GM12878 (cell line): ENCODE data around the gene RBM42.
A peak's percentile ranks its signal among the peaks of the same experiment; 100 is the strongest.

Source experiments
- ESRRA ChIP-seq: IDR thresholded peaks from 2 replicates; pipeline ENCODE4 v1.6.1; 2012; ENCODE audit warnings: mild to moderate bottlenecking, low read length, improper control_type of control experiment
- GATAD2B ChIP-seq: fragments of 450-650 bp; conservative IDR thresholded peaks from 2 replicates; pipeline ENCODE4 v1.6.1; 2017; ENCODE audit warnings: low read depth, mild to moderate bottlenecking, moderate library complexity
- KDM1A ChIP-seq: fragments of 200-600 bp; sonication (generic); IDR thresholded peaks from 2 replicates; pipeline ENCODE4 v1.6.1; 2016; ENCODE audit warnings: borderline replicate concordance
- MYC ChIP-seq: IDR thresholded peaks from 2 replicates; pipeline ENCODE4 v1.6.1; 2011; ENCODE audit warnings: mild to moderate bottlenecking, low read length, moderate library complexity, inconsistent platforms; ENCODE audit not compliant: insufficient read depth, insufficient replicate concordance, insufficient read length, severe bottlenecking
- POLR2AphosphoS5 ChIP-seq: IDR thresholded peaks from 2 replicates; pipeline ENCODE4 v1.6.1; 2011; ENCODE audit warnings: mild to moderate bottlenecking, low read length, inconsistent platforms
- RCOR1 ChIP-seq: conservative IDR thresholded peaks from 2 replicates; pipeline ENCODE4 v1.6.1; 2012; ENCODE audit warnings: low read depth, low read length, improper control_type of control experiment
- TF ChIP-seq, protein P1 (sequence below), 3 experiments: IDR thresholded peaks in 2 of 3; conservative IDR thresholded peaks in 1 of 3; 2 replicates each; pipeline ENCODE4 v1.5.1; 2011; ENCODE audit warnings: low read depth in 3 of 3, low read length in 3 of 3, mild to moderate bottlenecking in 3 of 3, control low read depth in 2 of 3, moderate library complexity in 2 of 3, inconsistent platforms in 1 of 3, mixed read lengths in 1 of 3; ENCODE audit not compliant: control insufficient read depth in 2 of 3, insufficient read depth in 1 of 3; ENCODE audit errors: extremely low read depth in 1 of 3
- TF ChIP-seq, protein P2 (sequence below): IDR thresholded peaks from 2 replicates; pipeline ENCODE4 v1.6.1; 2012; ENCODE audit warnings: low read depth, low read length, improper control_type of control experiment
- TF ChIP-seq, protein P3 (sequence below): IDR thresholded peaks from 2 replicates; pipeline ENCODE4 v1.6.1; 2011; ENCODE audit warnings: borderline replicate concordance, low read depth, mild to moderate bottlenecking, moderate library complexity, mixed read lengths, low read length; ENCODE audit not compliant: insufficient read depth; ENCODE audit errors: extremely low read length

DNA sequence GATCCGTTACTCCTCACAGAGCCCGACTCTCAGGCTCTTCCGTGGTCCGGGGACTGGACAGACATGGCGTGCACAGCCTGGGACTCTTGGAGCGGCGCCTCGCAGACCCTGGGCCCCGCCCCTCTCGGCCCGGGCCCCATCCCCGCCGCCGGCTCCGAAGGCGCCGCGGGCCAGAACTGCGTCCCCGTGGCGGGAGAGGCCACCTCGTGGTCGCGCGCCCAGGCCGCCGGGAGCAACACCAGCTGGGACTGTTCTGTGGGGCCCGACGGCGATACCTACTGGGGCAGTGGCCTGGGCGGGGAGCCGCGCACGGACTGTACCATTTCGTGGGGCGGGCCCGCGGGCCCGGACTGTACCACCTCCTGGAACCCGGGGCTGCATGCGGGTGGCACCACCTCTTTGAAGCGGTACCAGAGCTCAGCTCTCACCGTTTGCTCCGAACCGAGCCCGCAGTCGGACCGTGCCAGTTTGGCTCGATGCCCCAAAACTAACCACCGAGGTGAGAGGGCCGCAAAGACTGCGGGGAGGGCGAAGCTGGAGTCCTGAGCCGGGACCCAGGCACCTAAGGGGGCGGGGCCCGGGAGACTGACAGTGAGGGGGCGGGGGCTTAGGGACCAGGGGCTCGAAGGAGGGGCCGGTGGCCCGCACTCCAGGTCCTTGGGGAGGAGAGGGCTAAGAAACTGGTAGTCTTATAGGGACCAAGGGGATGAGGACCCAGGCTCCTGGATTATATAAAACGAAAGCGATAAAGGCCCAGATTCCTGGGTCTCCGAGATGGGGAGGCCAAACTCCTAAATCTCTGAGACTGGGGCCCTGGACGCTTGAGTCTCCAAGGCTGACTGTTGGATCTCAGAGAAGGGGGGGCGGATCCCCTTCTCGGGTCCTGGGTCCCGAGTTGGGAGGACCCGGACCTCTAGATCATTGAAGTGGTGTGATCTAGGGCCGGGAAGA, 14.7 kb downstream of the RBM42 start:
- TF ChIP-seq, protein P1, sequence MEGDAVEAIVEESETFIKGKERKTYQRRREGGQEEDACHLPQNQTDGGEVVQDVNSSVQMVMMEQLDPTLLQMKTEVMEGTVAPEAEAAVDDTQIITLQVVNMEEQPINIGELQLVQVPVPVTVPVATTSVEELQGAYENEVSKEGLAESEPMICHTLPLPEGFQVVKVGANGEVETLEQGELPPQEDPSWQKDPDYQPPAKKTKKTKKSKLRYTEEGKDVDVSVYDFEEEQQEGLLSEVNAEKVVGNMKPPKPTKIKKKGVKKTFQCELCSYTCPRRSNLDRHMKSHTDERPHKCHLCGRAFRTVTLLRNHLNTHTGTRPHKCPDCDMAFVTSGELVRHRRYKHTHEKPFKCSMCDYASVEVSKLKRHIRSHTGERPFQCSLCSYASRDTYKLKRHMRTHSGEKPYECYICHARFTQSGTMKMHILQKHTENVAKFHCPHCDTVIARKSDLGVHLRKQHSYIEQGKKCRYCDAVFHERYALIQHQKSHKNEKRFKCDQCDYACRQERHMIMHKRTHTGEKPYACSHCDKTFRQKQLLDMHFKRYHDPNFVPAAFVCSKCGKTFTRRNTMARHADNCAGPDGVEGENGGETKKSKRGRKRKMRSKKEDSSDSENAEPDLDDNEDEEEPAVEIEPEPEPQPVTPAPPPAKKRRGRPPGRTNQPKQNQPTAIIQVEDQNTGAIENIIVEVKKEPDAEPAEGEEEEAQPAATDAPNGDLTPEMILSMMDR (IDR thresholded peaks at IDR 0.05 in 2 of 3, conservative IDR thresholded peaks at IDR 0.05 in 1 of 3; ENCODE audit: control insufficient read depth in 2 of 3, extremely low read depth in 1 of 3, insufficient read depth in 1 of 3, low read depth in 3 of 3, low read length in 3 of 3): peak in 1 of 3 experiments; percentile 1; a peak in 1 of 6 replicates
- TF ChIP-seq, protein P2, sequence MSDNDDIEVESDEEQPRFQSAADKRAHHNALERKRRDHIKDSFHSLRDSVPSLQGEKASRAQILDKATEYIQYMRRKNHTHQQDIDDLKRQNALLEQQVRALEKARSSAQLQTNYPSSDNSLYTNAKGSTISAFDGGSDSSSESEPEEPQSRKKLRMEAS: peak; percentile 65; the same call in 1 of the 2 replicates
- TF ChIP-seq RCOR1: no peak
- TF ChIP-seq, protein P3, sequence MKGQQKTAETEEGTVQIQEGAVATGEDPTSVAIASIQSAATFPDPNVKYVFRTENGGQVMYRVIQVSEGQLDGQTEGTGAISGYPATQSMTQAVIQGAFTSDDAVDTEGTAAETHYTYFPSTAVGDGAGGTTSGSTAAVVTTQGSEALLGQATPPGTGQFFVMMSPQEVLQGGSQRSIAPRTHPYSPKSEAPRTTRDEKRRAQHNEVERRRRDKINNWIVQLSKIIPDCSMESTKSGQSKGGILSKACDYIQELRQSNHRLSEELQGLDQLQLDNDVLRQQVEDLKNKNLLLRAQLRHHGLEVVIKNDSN: no peak
- no peak for TF ChIP-seq MYC
- TF ChIP-seq ESRRA: no peak
- TF ChIP-seq KDM1A: no peak
- TF ChIP-seq POLR2AphosphoS5: peak; percentile 85
- TF ChIP-seq GATAD2B: peak; percentile 86; the same call in 1 of the 2 replicates
